NCI-H1694 (cell line): Measurements from ENCODE around the gene CLEC9A.
"Not testable (repeated sequence)": the region's sequence is repeated elsewhere in the genome, so short reads cannot be mapped to it uniquely, and the experiment has no call there.

Source experiments
- DNase-seq: peaks from one replicate; lab custom pipeline; 2025; lab: John Stamatoyannopoulos, UW

CLEC9A gene

DNA sequence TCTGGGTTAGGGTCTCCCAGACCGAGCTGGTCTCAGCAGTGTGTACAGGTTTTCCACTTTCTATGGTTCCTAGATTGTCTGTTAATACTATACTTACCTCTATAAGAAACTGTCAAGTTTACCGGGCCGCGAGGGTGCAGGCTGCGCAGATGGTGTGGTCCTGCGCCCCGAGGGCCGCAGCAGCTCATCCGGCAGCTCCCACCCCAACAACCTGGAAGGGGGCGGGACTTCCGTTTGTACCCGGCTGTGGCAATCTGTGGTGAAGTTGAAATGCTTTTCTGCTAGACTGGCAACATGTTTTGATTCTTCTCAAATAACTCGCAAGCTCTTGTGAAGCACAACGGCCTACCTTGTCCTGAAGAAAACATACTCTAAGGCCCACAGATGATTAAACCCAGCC is at the start of gene CLEC9A:
Gene CLEC9A, plus strand, starts transcription at position 237 of the 400 bp plus-strand sequence. CDS start 22,006 bp downstream, outside the sequence.
- DNase-seq: no peak

GRCh38 chr12:9991876-9992275 is 38.6 kb upstream of the CLEC9A start:
- no peak for DNase-seq

- no peak for DNase-seq
These were observed 38.2 kb upstream of the CLEC9A start for GRCh38 chr12:9992296-9992695.

DNA sequence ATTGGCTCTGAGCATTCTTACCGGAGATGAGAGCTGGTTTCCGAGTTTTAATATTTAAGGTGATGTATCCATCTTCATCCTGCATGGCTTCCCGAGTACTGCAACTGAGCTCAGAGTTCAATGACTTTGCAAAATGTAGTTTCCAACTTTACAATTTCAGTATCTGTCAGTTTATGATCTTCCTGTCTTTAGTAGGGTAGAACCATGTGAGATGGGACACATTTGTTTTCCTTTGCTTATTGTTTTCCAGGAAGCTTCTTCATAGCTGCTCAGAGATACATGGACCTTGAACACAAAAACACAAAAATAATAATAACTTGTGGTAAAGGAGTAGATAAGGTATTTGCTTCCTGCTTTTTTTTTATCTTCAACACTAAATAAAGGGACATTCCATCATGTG is 31.5 kb upstream of the CLEC9A start, which contains the start of gene CLEC1B:
Gene CLEC1B, minus strand, starts transcription at position 106 of the 400 bp plus-strand sequence. Its CDS starts 21 bp downstream, at position 85.
- no peak for DNase-seq

DNA sequence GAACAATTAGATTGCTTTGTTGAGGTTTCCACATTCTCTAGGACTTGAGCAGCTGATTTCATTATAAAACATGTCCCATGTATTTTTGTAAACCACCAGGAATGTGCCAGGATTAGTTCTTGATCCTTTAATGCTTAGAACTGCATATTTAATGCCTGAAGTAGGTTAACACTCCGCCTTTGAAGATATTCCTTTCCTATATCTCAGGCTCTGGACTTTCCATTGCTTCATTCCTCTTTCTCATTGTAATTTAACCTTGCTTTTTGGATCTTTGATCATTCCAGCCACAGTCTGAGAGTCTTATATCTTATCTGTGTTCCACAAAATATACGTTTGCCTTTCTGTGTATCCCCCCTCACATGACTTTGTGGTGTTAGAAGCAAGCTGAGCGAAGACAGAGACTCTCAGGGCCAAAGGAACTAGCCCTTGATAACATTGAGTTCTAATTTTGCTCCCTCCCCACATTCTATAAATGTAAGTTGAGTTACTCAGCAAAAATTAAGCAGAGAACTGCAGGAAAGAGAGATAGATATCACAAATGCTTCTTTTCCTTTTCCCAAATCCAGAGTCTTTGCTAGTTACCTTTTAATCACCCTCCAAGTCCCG is 29.2 kb upstream of the CLEC9A start:
- no peak for DNase-seq

GRCh38 chr12:10012630-10013330 is 17.7 kb upstream of the CLEC9A start:
- DNase-seq: no peak

GRCh38 chr12:10015450-10015849 is 15.0 kb upstream of the CLEC9A start:
- no peak for DNase-seq

- DNase-seq: no peak
These were observed 13.6 kb upstream of the CLEC9A start for GRCh38 chr12:10016881-10017280.

- DNase-seq: no peak
These were observed 12.1 kb upstream of the CLEC9A start for GRCh38 chr12:10018386-10018785.

DNA sequence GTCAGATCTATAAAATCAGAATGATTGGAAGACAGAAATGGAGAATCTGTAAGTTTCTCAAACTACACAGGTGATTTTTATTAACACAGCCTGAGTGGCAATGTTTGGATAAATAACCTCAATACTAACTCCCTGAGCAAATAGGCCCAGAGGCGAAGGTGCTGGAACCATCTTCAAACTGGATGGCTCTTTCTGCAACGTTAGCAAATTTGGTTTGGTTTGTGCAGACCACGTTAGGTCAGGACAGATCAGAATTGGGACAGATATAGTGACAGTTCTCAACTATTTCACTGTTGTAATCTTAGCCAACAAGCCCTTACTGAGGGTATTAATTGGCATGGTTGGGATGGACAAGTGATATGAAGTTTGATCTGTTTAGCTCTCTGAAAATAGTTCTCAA is 9.1 kb upstream of the CLEC9A start:
- no peak for DNase-seq

GRCh38 chr12:10025236-10025635 is 5.2 kb upstream of the CLEC9A start:
- DNase-seq: no peak

DNA sequence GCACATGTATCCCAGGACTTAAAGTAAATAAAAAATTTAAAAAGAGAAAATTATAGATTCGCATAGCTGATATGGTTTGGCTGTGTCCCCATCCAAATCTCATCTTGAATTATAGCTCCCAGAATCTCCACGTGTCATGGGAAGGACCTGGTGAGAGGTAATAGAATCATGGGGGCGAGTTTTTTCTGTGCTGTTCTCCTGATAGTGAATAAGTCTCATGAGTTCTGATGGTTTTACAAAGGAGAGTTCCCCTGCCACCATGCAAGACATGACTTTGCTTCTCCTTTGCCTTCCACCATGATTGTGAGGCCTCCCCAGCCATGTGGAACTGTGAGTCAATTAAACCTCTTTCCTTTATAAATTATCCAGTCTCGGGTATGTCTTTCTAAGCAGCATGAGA is 3.8 kb upstream of the CLEC9A start:
- DNase-seq: not testable (repeated sequence)

DNA sequence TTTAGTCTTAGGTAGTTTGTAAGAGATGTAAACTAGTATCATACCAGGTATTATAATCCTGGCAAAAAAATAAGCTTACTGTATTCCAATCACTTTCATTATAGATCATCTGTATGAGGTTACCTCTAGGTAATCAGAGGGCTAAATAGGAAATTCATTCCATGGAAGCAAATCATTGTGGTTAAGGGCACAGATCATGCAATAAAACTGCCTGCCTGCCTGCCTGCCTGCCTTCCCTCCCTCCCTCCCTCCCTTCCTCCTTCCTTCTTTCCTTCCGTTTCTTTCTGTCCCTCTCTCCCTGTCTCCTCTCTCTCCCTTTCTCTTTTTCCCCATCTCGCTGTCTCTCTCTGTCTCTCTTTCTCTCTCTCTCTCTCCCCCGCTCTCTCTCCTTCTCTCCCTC is 3.2 kb upstream of the CLEC9A start:
- DNase-seq: no peak

- no peak for DNase-seq
These were observed 2.8 kb upstream of the CLEC9A start for GRCh38 chr12:10027721-10028120.

GRCh38 chr12:10031321-10031720 is 839 bp downstream of the CLEC9A start:
- DNase-seq: no peak

DNA sequence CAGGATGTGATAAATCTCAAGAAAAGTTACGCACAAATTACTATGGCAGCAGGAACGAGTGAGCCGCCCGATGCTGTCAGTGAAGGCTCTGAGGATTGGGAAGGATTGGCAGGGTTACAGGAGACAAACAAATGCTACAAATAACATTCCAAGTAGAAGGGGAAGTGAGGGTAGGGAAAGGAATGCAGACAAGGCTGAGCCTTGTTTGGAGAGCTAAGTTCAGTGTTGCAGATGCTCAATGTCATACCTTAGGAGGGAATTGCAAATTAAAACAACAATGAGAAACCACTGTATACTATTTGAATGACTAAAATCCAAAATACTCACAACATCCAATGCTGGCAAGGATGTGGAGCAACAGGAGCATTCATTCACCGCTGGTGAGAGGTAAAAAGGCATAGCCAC is 1.3 kb downstream of the CLEC9A start:
- DNase-seq: no peak

DNA sequence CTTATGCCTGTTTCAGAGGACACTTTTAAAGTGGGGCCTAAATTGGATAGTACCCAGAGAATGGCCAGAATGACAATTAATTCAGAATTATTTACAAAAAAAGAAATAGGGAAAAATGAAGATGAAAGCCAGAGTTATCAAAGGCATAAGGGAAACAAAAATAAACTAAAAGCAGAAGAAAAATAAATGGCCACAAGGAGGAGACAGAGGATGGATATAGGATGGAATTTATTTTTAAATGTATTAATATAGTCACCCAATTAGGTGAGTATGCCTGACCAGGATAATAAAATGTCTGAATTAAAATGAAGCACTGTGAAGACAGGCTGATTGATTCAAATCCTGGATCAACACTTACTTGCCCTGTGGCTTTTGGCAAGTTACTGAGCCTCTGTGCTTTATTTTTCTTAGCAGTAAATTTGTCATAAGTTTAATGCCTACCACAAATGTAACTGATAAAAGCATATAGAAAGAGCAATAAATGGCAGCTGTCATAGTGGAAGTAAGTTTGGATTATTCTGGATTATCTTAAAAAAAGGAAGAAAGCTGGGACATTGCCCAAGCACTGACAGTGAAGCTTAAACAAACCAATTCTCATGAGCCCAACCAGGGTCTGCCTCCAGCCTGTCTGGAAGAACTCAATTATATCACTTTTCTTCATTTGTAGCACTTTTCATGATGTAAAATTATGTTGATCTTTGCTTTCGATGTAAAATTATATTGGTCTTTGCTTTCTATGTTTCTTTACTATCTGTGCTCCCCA is 3.5 kb downstream of the CLEC9A start:
- no peak for DNase-seq

GRCh38 chr12:10042167-10042566 is 11.7 kb downstream of the CLEC9A start:
- no peak for DNase-seq

- no peak for DNase-seq
These were observed 18.0 kb downstream of the CLEC9A start for GRCh38 chr12:10048526-10048925.

- DNase-seq: no peak
These were observed 21.9 kb downstream of the CLEC9A start for GRCh38 chr12:10052193-10052913.

- no peak for DNase-seq
These were observed 27.9 kb downstream of the CLEC9A start for GRCh38 chr12:10058387-10058786.

GRCh38 chr12:10065241-10065640 is 34.8 kb downstream of the CLEC9A start:
- no peak for DNase-seq
